Chondrocyte (in vitro differentiated cells): Measurements from ENCODE around the gene XRRA1. TPM values are rescaled to one million over a fixed set of nuclear protein-coding genes. Genes with fewer than 3 reads are reported as not detected.

Experiments
- DNase-seq: peaks from one replicate; pipeline ENCODE4 v3.0.0; 2021; ENCODE audit warnings: mixed read lengths, low spot score
- H3K27ac Mint-ChIP-seq: one replicate; pipeline ENCODE4 v1.8.0; 2021; ENCODE audit warnings: mild to moderate bottlenecking, moderate library complexity, mixed read lengths; ENCODE audit not compliant: unreplicated experiment
- H3K27me3 Mint-ChIP-seq: 2 replicates; pipeline ENCODE4 v1.8.0; 2021; ENCODE audit warnings: low read depth, mixed read lengths
- H3K36me3 Mint-ChIP-seq: 2 replicates; pipeline ENCODE4 v1.8.0; 2021; ENCODE audit warnings: low read depth, mixed read lengths
- H3K4me1 Mint-ChIP-seq: 2 replicates; pipeline ENCODE4 v1.8.0; 2021; ENCODE audit warnings: low read depth, mild to moderate bottlenecking, mixed read lengths
- H3K4me3 Mint-ChIP-seq: one replicate; pipeline ENCODE4 v1.8.0; 2021; ENCODE audit warnings: mild to moderate bottlenecking, moderate library complexity, mixed read lengths; ENCODE audit not compliant: unreplicated experiment
- H3K9me3 Mint-ChIP-seq: 2 replicates; pipeline ENCODE4 v1.8.0; 2021; ENCODE audit warnings: low read depth, mixed read lengths
- CTCF ChIP-seq: fragments of 200-600 bp; sonication (generic); IDR thresholded peaks from 2 replicates; pipeline ENCODE4 v1.5.0; 2021; ENCODE audit warnings: antibody characterized with exemption, mild to moderate bottlenecking, moderate library complexity
- total RNA-seq: library from RNA; stranded (reverse); gene quantifications from 3 replicates; pipeline ENCODE4 v1.2.1, GENCODE V29; 2021

Gene XRRA1
- total RNA-seq, 1 donor from 2014 or later: 8.0 TPM

GRCh38 chr11:74925281-74925680, 23.6 kb downstream of the XRRA1 start:
- no peaks in the 10 kb centered on the region for H3K27me3 Mint-ChIP-seq
- H3K4me1 Mint-ChIP-seq: no peaks in the 10 kb centered on the region
- peaks cover 6% of the 10 kb centered on the region for H3K36me3 Mint-ChIP-seq
- DNase-seq: no peak
- no peak for TF ChIP-seq CTCF
- no peak overlapping the region for H3K4me3 Mint-ChIP-seq
- H3K9me3 Mint-ChIP-seq: no peaks in the 10 kb centered on the region
- H3K27ac Mint-ChIP-seq: no peak overlapping the region

GRCh38 chr11:74923125-74923524, 25.8 kb downstream of the XRRA1 start:
- Mint-ChIP-seq H3K4me3 (no peak overlapping the region), H3K4me1 (no peaks in the 10 kb centered on the region), H3K27ac (no peak overlapping the region), H3K36me3 (peaks cover 18% of the 10 kb centered on the region), H3K27me3 (no peaks in the 10 kb centered on the region), H3K9me3 (no peaks in the 10 kb centered on the region)
- DNase-seq: no peak
- TF ChIP-seq CTCF: no peak

GRCh38 chr11:74909812-74910211, 39.1 kb downstream of the XRRA1 start:
- no peaks in the 10 kb centered on the region for H3K9me3 Mint-ChIP-seq
- H3K4me1 Mint-ChIP-seq: no peaks in the 10 kb centered on the region
- DNase-seq: no peak
- no peak for TF ChIP-seq CTCF
- peaks cover 16% of the 10 kb centered on the region for H3K36me3 Mint-ChIP-seq
- H3K27me3 Mint-ChIP-seq: no peaks in the 10 kb centered on the region
- no peak overlapping the region for H3K27ac Mint-ChIP-seq
- H3K4me3 Mint-ChIP-seq: no peak overlapping the region

GRCh38 chr11:74909385-74909784, 39.5 kb downstream of the XRRA1 start:
- TF ChIP-seq CTCF: no peak
- no peak for DNase-seq
- H3K4me1 Mint-ChIP-seq: no peaks in the 10 kb centered on the region
- peaks cover 16% of the 10 kb centered on the region for H3K36me3 Mint-ChIP-seq
- H3K4me3 Mint-ChIP-seq: no peak overlapping the region
- no peaks in the 10 kb centered on the region for H3K27me3 Mint-ChIP-seq
- no peak overlapping the region for H3K27ac Mint-ChIP-seq
- H3K9me3 Mint-ChIP-seq: no peaks in the 10 kb centered on the region

GRCh38 chr11:74905326-74905725, 43.6 kb downstream of the XRRA1 start:
- peaks cover 24% of the 10 kb centered on the region for H3K36me3 Mint-ChIP-seq
- peaks cover 21% of the 10 kb centered on the region for H3K9me3 Mint-ChIP-seq
- H3K4me1 Mint-ChIP-seq: no peaks in the 10 kb centered on the region
- no peak for TF ChIP-seq CTCF
- H3K4me3 Mint-ChIP-seq: no peak overlapping the region
- H3K27me3 Mint-ChIP-seq: no peaks in the 10 kb centered on the region
- peak overlapping the region; percentile 11 for H3K27ac Mint-ChIP-seq
- DNase-seq: no peak
